A549 (cell line): ENCODE data around the gene ATP6AP2. TPM values are rescaled to one million over a fixed set of nuclear protein-coding genes. Genes with fewer than 3 reads are reported as not detected.

Experiments used
- ATAC-seq, 2 experiments: fragments of 200-7000 bp in 1 of 2; fragments of >200 bp in 1 of 2; cut with Nextera tagmentation in 1 of 2; cut with Tn5 transposase in 1 of 2; 3 replicates each; pipeline versions ENCODE4 v1.8.0 to v1.9.1; 2018 to 2020; ENCODE audit warnings: mild to moderate bottlenecking in 1 of 2, moderate library complexity in 1 of 2
- CTCF ChIA-PET: fragments of 300-600 bp; sonication (Branson Sonifier 250); formaldehyde crosslinking; extraction: SDS; loops from one replicate; lab custom pipeline; 2021; ENCODE audit warnings: antibody characterized with exemption, inconsistent platforms; lab: Yijun Ruan, JAX
- POLR2A ChIA-PET: fragments of 350-600 bp; formaldehyde crosslinking; extraction: SDS; loops from one replicate; lab custom pipeline; 2021; ENCODE audit warnings: antibody characterized with exemption, inconsistent platforms; lab: Yijun Ruan, JAX
- DNase-seq, 2 experiments: peaks; one replicate each; pipeline versions ENCODE4 v3.0.0 to v3.0.0-alpha.2; 2011 to 2016; ENCODE audit warnings: low read depth in 1 of 2, low spot score in 1 of 2
- FAIRE-seq: peaks from 2 replicates; lab custom pipeline; 2011; peaks lifted over from hg19 to GRCh38; lab: Jason Lieb, UNC
- H3K27ac ChIP-seq, 2 experiments: fragments of >200 bp; sonication (Bioruptor Twin); formaldehyde crosslinking; 3 replicates each; pipeline ENCODE4 v1.5.1; 2016 to 2017
- H3K4me1 ChIP-seq: fragments of >200 bp; sonication (Bioruptor Twin); formaldehyde crosslinking; 3 replicates; pipeline ENCODE4 v1.6.1; 2016
- H3K4me2 ChIP-seq: fragments of >200 bp; sonication (Bioruptor Twin); formaldehyde crosslinking; 3 replicates; pipeline ENCODE4 v1.6.1; 2016
- H3K4me3 ChIP-seq: fragments of >200 bp; sonication (Bioruptor Twin); formaldehyde crosslinking; 3 replicates; pipeline ENCODE4 v1.5.1; 2016
- H3K9me3 ChIP-seq: fragments of >200 bp; sonication (Bioruptor Twin); formaldehyde crosslinking; 3 replicates; pipeline ENCODE4 v1.6.1; 2016
- BCL3 ChIP-seq: fragments of >200 bp; sonication (Bioruptor Twin); formaldehyde crosslinking; IDR thresholded peaks from 3 replicates; pipeline ENCODE4 v1.6.1; 2016
- CBX2 ChIP-seq: fragments of 200-600 bp; sonication (generic); IDR thresholded peaks from 2 replicates; pipeline ENCODE4 v1.6.1; 2016; ENCODE audit warnings: low read depth, mild to moderate bottlenecking, borderline replicate concordance
- ESRRA ChIP-seq: fragments of 150-350 bp; IDR thresholded peaks from 2 replicates; pipeline ENCODE4 v1.6.1; 2014; ENCODE audit warnings: mild to moderate bottlenecking, low read length, borderline replicate concordance
- FOSB ChIP-seq: fragments of 250-450 bp; sonication (Bioruptor Pico); IDR thresholded peaks from 2 replicates; pipeline ENCODE4 v1.5.0; 2020; ENCODE audit warnings: mild to moderate bottlenecking, moderate library complexity
- FOSL2 ChIP-seq, 2 experiments: fragments of 450-650 bp in 1 of 2; fragments of >200 bp in 1 of 2; sonication (Bioruptor Twin) in 1 of 2; formaldehyde crosslinking; IDR thresholded peaks; 2 replicates each; pipeline versions ENCODE4 v1.5.0 to v1.6.1; 2016 to 2020; ENCODE audit warnings: mild to moderate bottlenecking in 1 of 2, moderate library complexity in 1 of 2
- HEYL ChIP-seq: fragments of 250-450 bp; sonication (Bioruptor Pico); IDR thresholded peaks from 2 replicates; pipeline ENCODE4 v1.8.0; 2021; ENCODE audit warnings: mild to moderate bottlenecking, moderate library complexity
- HOXB13 ChIP-seq: fragments of 250-450 bp; sonication (Bioruptor Pico); IDR thresholded peaks from 2 replicates; pipeline ENCODE4 v1.5.0; 2020; ENCODE audit warnings: low read depth, mild to moderate bottlenecking, moderate library complexity
- HOXB5 ChIP-seq: fragments of 250-450 bp; sonication (Bioruptor Pico); IDR thresholded peaks from 2 replicates; pipeline ENCODE4 v1.5.0; 2020; ENCODE audit warnings: mild to moderate bottlenecking, moderate library complexity
- JUN ChIP-seq, 2 experiments: fragments of >200 bp; sonication (Bioruptor Twin); formaldehyde crosslinking; IDR thresholded peaks; 2 replicates in 1 of 2; 3 replicates in 1 of 2; pipeline ENCODE4 v1.6.1; 2016 to 2017
- KDM1A ChIP-seq: fragments of 200-600 bp; sonication (generic); IDR thresholded peaks from 2 replicates; pipeline ENCODE4 v1.6.1; 2016; ENCODE audit warnings: low read depth, mild to moderate bottlenecking
- MAX ChIP-seq: IDR thresholded peaks from 2 replicates; pipeline ENCODE4 v1.6.1; 2012
- MAZ ChIP-seq: fragments of 150-350 bp; IDR thresholded peaks from 2 replicates; pipeline ENCODE4 v1.6.1; 2014; ENCODE audit warnings: antibody characterized with exemption, low read depth, low read length, borderline replicate concordance
- NFE2L2 ChIP-seq: fragments of 150-350 bp; conservative IDR thresholded peaks from 2 replicates; pipeline ENCODE4 v1.6.1; 2014; ENCODE audit warnings: low read length
- NPAS2 ChIP-seq: fragments of 250-450 bp; sonication (Bioruptor Pico); IDR thresholded peaks from 2 replicates; pipeline ENCODE4 v1.8.0; 2022; ENCODE audit warnings: mild to moderate bottlenecking, moderate library complexity, borderline replicate concordance
- PHF8 ChIP-seq: fragments of 200-600 bp; sonication (generic); IDR thresholded peaks from 2 replicates; pipeline ENCODE4 v1.6.1; 2016; ENCODE audit warnings: low read depth, mild to moderate bottlenecking, antibody characterized with exemption, moderate library complexity, borderline replicate concordance
- POLR2A ChIP-seq: IDR thresholded peaks from 2 replicates; pipeline ENCODE4 v1.6.1; 2012; ENCODE audit warnings: mild to moderate bottlenecking, low read length
- RFX5 ChIP-seq: fragments of 450-650 bp; IDR thresholded peaks from 2 replicates; pipeline ENCODE4 v1.7.1; 2014; ENCODE audit warnings: antibody characterized with exemption, mild to moderate bottlenecking, moderate library complexity
- SMC3 ChIP-seq: fragments of >200 bp; sonication (Bioruptor Twin); formaldehyde crosslinking; IDR thresholded peaks from 3 replicates; pipeline ENCODE4 v1.6.1; 2018; ENCODE audit warnings: inconsistent platforms
- TP53 ChIP-seq: fragments of 250-450 bp; sonication (Bioruptor Pico); IDR thresholded peaks from 2 replicates; pipeline ENCODE4 v1.5.0; 2021; ENCODE audit warnings: mild to moderate bottlenecking, moderate library complexity
- ZC3H11A ChIP-seq: fragments of 450-650 bp; IDR thresholded peaks from 2 replicates; pipeline ENCODE4 v1.6.1; 2014; ENCODE audit warnings: antibody characterized with exemption, mild to moderate bottlenecking
- ZFP36 ChIP-seq: fragments of 450-650 bp; IDR thresholded peaks from 2 replicates; pipeline ENCODE4 v1.6.1; 2014; ENCODE audit warnings: borderline replicate concordance; ENCODE audit not compliant: partially characterized antibody
- WGBS: methylation state at CpG from one replicate; pipeline ENCODE4 v1.1.6; 2017; ENCODE audit errors: missing lambda C conversion rate; 5-methylcytosine and 5-hydroxymethylcytosine counted together
- polyA plus RNA-seq, 4 experiments: library from polyadenylated mRNA; depleted of rRNA in 3 of 4; stranded (reverse); fragments of >200 nt; fragmentation: RNase III in 1 of 4; extraction: RNeasy Plus Mini Kit Qiagen cat#74134 plus additional on column Dnase treatment in 1 of 4; gene quantifications; 2 replicates in 3 of 4; 3 replicates in 1 of 4; pipeline ENCODE4 v1.2.3, GENCODE V29; 2011 to 2017
- TF ChIP-seq, protein P1 (sequence below): fragments of 250-450 bp; sonication (Bioruptor Pico); IDR thresholded peaks from 2 replicates; pipeline ENCODE4 v1.5.0; 2021; ENCODE audit warnings: mild to moderate bottlenecking, moderate library complexity, borderline replicate concordance

ATP6AP2 gene
- polyA plus RNA-seq, 2 of the 4 experiments (the other 2 are of a cell fraction), result 133 to 202 TPM

DNA sequence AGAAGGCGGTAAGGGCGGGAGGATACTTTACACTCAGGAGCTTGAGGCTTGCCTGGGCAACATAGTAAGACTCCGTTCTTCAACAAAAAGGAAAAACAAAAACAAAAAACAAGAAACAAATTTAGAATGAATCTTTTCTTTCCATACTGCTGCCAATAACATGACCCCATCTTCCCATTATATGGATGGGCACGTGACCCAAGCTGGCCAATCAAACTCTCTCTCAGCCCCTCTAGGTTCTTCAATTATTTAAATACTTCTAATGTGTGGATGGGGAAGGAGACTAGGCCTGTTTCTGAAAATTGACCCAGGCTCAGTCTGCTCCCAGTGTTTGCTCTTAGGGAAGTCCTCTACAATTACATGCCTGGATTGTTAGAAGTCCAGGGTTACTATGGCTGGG lies 22.2 kb upstream of the ATP6AP2 start:
- DNase-seq, result no peak
- POLR2A ChIA-PET, result no interaction called here
- H3K9me3 ChIP-seq, result no peaks in the 10 kb centered on the region
- no peaks in the 10 kb centered on the region for H3K4me1 ChIP-seq
- H3K4me2 ChIP-seq, result no peak overlapping the region
- CTCF ChIA-PET, result no interaction called here
- H3K4me3 ChIP-seq, result no peak overlapping the region
- TF ChIP-seq, protein P1, sequence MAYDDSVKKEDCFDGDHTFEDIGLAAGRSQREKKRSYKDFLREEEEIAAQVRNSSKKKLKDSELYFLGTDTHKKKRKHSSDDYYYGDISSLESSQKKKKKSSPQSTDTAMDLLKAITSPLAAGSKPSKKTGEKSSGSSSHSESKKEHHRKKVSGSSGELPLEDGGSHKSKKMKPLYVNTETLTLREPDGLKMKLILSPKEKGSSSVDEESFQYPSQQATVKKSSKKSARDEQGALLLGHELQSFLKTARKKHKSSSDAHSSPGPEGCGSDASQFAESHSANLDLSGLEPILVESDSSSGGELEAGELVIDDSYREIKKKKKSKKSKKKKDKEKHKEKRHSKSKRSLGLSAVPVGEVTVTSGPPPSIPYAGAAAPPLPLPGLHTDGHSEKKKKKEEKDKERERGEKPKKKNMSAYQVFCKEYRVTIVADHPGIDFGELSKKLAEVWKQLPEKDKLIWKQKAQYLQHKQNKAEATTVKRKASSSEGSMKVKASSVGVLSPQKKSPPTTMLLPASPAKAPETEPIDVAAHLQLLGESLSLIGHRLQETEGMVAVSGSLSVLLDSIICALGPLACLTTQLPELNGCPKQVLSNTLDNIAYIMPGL, result no peak
- TF ChIP-seq MAX (no peak), POLR2A (no peak)
- no peak for ATAC-seq
- no peak overlapping the region for H3K27ac ChIP-seq
- WGBS, result 76% methylated on average over 4 of the region's 4 CpGs
- no peak for FAIRE-seq

DNA sequence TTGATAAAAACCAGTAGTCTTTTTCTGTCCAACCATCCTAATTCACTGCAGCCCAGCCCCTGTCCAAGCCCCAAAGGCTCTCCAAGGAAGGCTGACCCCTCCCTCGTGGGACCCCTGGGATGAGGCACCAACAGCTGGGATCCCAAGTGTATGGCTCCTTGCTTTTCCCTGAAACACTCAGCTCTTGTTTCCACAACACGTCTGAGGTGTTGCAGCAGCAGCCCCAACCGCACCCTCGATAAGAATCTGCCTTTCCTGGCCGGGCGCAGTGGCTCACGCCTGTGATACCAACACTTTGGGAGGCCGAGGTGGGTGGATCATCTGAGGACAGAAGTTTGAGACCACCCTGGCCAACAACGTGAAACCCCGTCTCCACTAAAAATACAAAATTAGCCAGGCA lies 17.0 kb upstream of the ATP6AP2 start:
- WGBS, result 64% methylated on average over 10 of the region's 10 CpGs
- no peak overlapping the region for H3K4me3 ChIP-seq
- FAIRE-seq (no peak), ATAC-seq (no peak), DNase-seq (no peak)
- no peaks in the 10 kb centered on the region for H3K4me1 ChIP-seq
- H3K4me2 ChIP-seq, result no peak overlapping the region
- CTCF ChIA-PET, result interaction anchor here (1.6 to 3.3 kb wide), 2 partner anchors 10 to 20 kb away, joined by 5 to 18 read pairs; no protein-coding TSS in a partner anchor
- TF ChIP-seq HOXB13 (no peak), HEYL (CRISPR knock-in tag) (no peak), FOSB (CRISPR knock-in tag) (no peak), PHF8 (no peak), BCL3 (no peak), CBX2 (no peak), KDM1A (no peak), NPAS2 (CRISPR knock-in tag) (no peak), RFX5 (no peak), ZC3H11A (no peak), MAZ (no peak), NFE2L2 (no peak)
- H3K27ac ChIP-seq, result no peak overlapping the region
- POLR2A ChIA-PET, result no interaction called here
- no peaks in the 10 kb centered on the region for H3K9me3 ChIP-seq

- Histone ChIP-seq H3K9me3 (no peaks in the 10 kb centered on the region), H3K27ac (no peak overlapping the region), H3K4me1 (no peaks in the 10 kb centered on the region), H3K4me3 (no peak overlapping the region)
- FAIRE-seq (no peak), DNase-seq (no peak), ATAC-seq (no peak)
- POLR2A ChIA-PET, result no interaction called here
- CTCF ChIA-PET, result interaction anchor here (1.6 to 3.3 kb wide), 2 partner anchors 9 to 21 kb away, joined by 5 to 18 read pairs; no protein-coding TSS in a partner anchor
- TF ChIP-seq SMC3, result no peak
- no peak for TF ChIP-seq ZC3H11A
- no peak for TF ChIP-seq ZFP36
- no peak for TF ChIP-seq BCL3
- no peak for TF ChIP-seq FOSB (CRISPR knock-in tag)
- no peak for TF ChIP-seq HOXB5 (CRISPR knock-in tag)
- no peak for TF ChIP-seq JUN (IDR thresholded peaks at IDR 0.05)
- no peak for TF ChIP-seq TP53
- no peak for TF ChIP-seq FOSL2 (IDR thresholded peaks at IDR 0.05)
- TF ChIP-seq FOSL2 (CRISPR knock-in tag; IDR thresholded peaks at IDR 0.05), result no peak
- TF ChIP-seq HEYL (CRISPR knock-in tag), result no peak
- no peak for TF ChIP-seq ESRRA
- no peak for TF ChIP-seq MAZ
- TF ChIP-seq, all 56 proteins: peak for 0
- 57% methylated on average over 4 of the region's 4 CpGs for WGBS
- no peak overlapping the region for H3K4me2 ChIP-seq
Measured at GRCh38 chrX:40564447-40564846, 16.3 kb upstream of the ATP6AP2 start.
